ENCODE measurements around the gene PITPNC1. TPM values are rescaled to one million over a fixed set of nuclear protein-coding genes. Genes with fewer than 3 reads are reported as not detected.
A peak's percentile ranks its signal among the peaks of the same experiment; 100 is the strongest.
"Not testable (repeated sequence)": the region's sequence is repeated elsewhere in the genome, so short reads cannot be mapped to it uniquely, and the experiment has no call there.

PITPNC1 gene
- total and polyA plus RNA-seq, 12 donors: 6.6 to 28.0 (median 11.5) TPM

DNA sequence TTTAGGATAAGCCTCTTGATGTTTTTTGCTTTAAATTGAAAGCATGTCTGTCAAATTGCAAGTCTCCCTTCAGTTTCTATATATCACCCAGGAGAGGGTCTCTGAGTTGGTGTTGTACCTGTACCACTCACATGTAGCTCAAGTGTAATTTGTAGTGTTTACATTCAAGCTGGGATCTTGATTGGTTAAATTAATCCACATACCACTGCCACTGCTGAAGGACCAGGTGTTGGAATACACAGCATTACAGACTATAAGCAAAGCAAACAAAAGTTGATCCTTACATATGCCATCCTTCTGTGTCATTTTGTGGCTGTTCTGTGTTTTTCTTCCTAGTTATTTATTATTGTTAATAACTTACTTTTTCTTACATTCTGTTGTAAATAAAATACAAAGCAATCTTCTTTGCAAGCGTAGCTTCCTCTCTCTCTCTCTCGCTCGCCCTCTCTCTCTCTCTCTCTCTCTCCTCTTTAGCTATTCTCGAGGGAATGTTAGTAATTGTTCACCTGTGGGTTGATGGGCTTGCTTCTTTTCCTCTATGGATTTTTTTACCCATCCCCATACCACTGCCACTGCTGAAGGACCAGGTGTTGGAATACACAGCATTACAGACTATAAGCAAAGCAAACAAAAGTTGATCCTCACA lies 319.9 kb downstream of the PITPNC1 start:
- ATAC-seq: no peak
- 84 to 88% methylated on average over 4 of the region's 4 CpGs for WGBS, 2 donors
- intact Hi-C loops (cut with DNase I): loop anchor here in 2 of 10 donors (10.0 kb wide), 2 partner anchors 192 to 212 kb away; no protein-coding TSS in a partner anchor

DNA sequence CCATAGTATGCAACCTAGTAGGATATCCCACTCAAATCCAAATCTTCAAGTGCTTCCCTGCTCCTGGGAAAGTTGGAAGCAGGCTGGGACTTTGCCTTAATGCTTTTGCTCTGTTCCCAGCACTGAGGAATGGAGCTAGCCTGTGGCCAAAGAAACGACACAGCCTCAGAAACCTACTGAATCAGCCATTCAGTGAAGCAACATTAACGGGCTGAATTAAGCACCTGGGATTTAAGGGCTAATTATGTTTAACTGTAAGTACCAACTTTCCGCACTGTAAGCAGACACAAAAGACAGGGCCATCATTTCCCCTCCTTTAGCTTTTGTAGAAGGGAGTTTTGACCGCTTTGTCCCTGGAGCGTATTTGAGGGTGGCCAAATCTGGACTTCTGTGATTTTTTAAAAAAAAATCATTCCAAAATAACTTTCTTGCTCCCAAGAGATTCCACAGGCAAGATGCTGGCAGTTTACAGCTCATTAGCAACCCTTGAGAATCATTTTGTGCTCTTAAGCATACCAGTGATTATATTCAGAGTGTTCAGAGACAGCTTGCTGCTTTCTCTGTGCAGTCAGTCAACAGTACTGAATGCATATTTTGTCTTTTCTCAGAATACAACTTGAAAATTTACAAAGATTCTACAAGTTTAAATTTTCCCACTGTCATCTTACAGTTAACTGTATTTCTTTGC lies 323.1 kb downstream of the PITPNC1 start:
- ATAC-seq (peak in 1 of 8 donors; percentile 11), DNase-seq (no peak)
- TF ChIP-seq CTCF (IDR thresholded peaks at IDR 0.05): no peak
- intact Hi-C loops (cut with DNase I): no loop called here
- H3K9me3 ChIP-seq: peaks cover 0 to 6% (median 0%) of the 10 kb centered on the region in 11 donors
- WGBS, 2 donors: 61 to 64% methylated on average over 5 of the region's 5 CpGs
- H3K4me3 ChIP-seq: no peak overlapping the region
- no peaks in the 10 kb centered on the region for H3K4me1 ChIP-seq
- no peak overlapping the region for H3K27ac ChIP-seq
- no peaks in the 10 kb centered on the region for H3K36me3 ChIP-seq
- no peaks in the 10 kb centered on the region for H3K27me3 ChIP-seq

More for the DNA sequence above, 319.9 kb downstream of the PITPNC1 start:
- no peak overlapping the region for H3K4me3 ChIP-seq
- H3K27ac ChIP-seq: no peak overlapping the region
- TF ChIP-seq CTCF (IDR thresholded peaks at IDR 0.05): no peak
- H3K36me3 ChIP-seq: peaks cover 0 to 26% (median 0%) of the 10 kb centered on the region in 9 donors
- no peaks in the 10 kb centered on the region for H3K27me3 ChIP-seq
- DNase-seq: no peak
- peaks cover 0 to 6% (median 0%) of the 10 kb centered on the region in 11 donors for H3K9me3 ChIP-seq
- no peaks in the 10 kb centered on the region for H3K4me1 ChIP-seq

GRCh38 chr17:67700725-67701119 lies 323.6 kb downstream of the PITPNC1 start:
- H3K36me3 ChIP-seq: no peaks in the 10 kb centered on the region
- no peak for TF ChIP-seq CTCF (IDR thresholded peaks at IDR 0.05)
- H3K4me1 ChIP-seq: no peaks in the 10 kb centered on the region
- ATAC-seq (no peak), DNase-seq (no peak)
- intact Hi-C loops (cut with DNase I): no loop called here
- peaks cover 0 to 6% (median 0%) of the 10 kb centered on the region in 11 donors for H3K9me3 ChIP-seq
- 90 to 96% methylated on average over 1 of the region's 1 CpG for WGBS, 2 donors
- no peak overlapping the region for H3K27ac ChIP-seq
- H3K4me3 ChIP-seq: no peak overlapping the region
- no peaks in the 10 kb centered on the region for H3K27me3 ChIP-seq

- DNase-seq; H3K4me3 ChIP-seq; H3K36me3 ChIP-seq; ATAC-seq; H3K4me1 ChIP-seq; H3K27ac ChIP-seq; intact Hi-C loops (cut with DNase I); H3K9me3 ChIP-seq; H3K27me3 ChIP-seq: not testable (repeated sequence)
- 94 to 96% methylated on average over 8 of the region's 8 CpGs for WGBS, 2 donors
Measured at GRCh38 chr17:67702861-67703260, 325.8 kb downstream of the PITPNC1 start.

- no peaks in the 10 kb centered on the region for H3K27me3 ChIP-seq
- 78 to 83% methylated on average over 2 of the region's 2 CpGs for WGBS, 2 donors
- H3K4me1 ChIP-seq: no peaks in the 10 kb centered on the region
- no peak overlapping the region for H3K27ac ChIP-seq
- ATAC-seq: no peak
- no peak for DNase-seq
- no peaks in the 10 kb centered on the region for H3K36me3 ChIP-seq
- H3K9me3 ChIP-seq: no peaks in the 10 kb centered on the region
- intact Hi-C loops (cut with DNase I): no loop called here
- H3K4me3 ChIP-seq: no peak overlapping the region
- no peak for TF ChIP-seq CTCF (IDR thresholded peaks at IDR 0.05)
Measured at GRCh38 chr17:67707442-67707841, 330.4 kb downstream of the PITPNC1 start.
